CD1c-positive myeloid dendritic cell (primary cell): ENCODE results near the gene YIPF2.
"Not testable (repeated sequence)": the region's sequence is repeated elsewhere in the genome, so short reads cannot be mapped to it uniquely, and the experiment has no call there.

Experiments used
- DNase-seq: peaks from one replicate; pipeline ENCODE4 v3.0.0-alpha.2; 2016; ENCODE audit errors: extremely low spot score

YIPF2 gene

GRCh38 chr19:10928563-10929401, at the start of gene YIPF2, which contains the start of gene TIMM29:
Gene YIPF2 (minus strand): TSS chr19:10928639. CDS start chr19:10928410, 229 bp downstream.
Gene TIMM29 (plus strand): TSS chr19:10928811. CDS start chr19:10928823, 12 bp downstream.
- DNase-seq: peak; percentile 97

GRCh38 chr19:10977742-10978092, 49.3 kb upstream of the YIPF2 start:
- no peak for DNase-seq

GRCh38 chr19:10976131-10976892, 47.9 kb upstream of the YIPF2 start:
- DNase-seq: no peak

- no peak for DNase-seq
Observed at GRCh38 chr19:10975374-10976130, 47.1 kb upstream of the YIPF2 start.

GRCh38 chr19:10971107-10971726, 42.8 kb upstream of the YIPF2 start:
- DNase-seq: no peak

- DNase-seq: no peak
Observed at GRCh38 chr19:10968527-10969135, 40.2 kb upstream of the YIPF2 start.

GRCh38 chr19:10966809-10967208, 38.4 kb upstream of the YIPF2 start:
- no peak for DNase-seq

- no peak for DNase-seq
Observed at GRCh38 chr19:10965398-10965797, 37.0 kb upstream of the YIPF2 start.

GRCh38 chr19:10964903-10965302, 36.5 kb upstream of the YIPF2 start:
- DNase-seq: no peak

- DNase-seq: no peak
Observed at GRCh38 chr19:10963865-10964264, 35.4 kb upstream of the YIPF2 start.

GRCh38 chr19:10962863-10963262, 34.4 kb upstream of the YIPF2 start:
- no peak for DNase-seq

- no peak for DNase-seq
Observed at GRCh38 chr19:10961073-10961860, 32.8 kb upstream of the YIPF2 start.

GRCh38 chr19:10960314-10961072, 32.1 kb upstream of the YIPF2 start, which contains the start of gene SMARCA4:
Gene SMARCA4 (plus strand): TSS chr19:10961030. CDS start chr19:10984152, 23,122 bp downstream.
- DNase-seq: peak; percentile 100

- DNase-seq: not testable (repeated sequence)
Observed at GRCh38 chr19:10959277-10959968, 31.0 kb upstream of the YIPF2 start.

GRCh38 chr19:10952809-10953208, 24.4 kb upstream of the YIPF2 start:
- DNase-seq: no peak

GRCh38 chr19:10946958-10947657, 18.7 kb upstream of the YIPF2 start:
- no peak for DNase-seq

GRCh38 chr19:10945264-10945663, 16.8 kb upstream of the YIPF2 start:
- no peak for DNase-seq

- not testable (repeated sequence) for DNase-seq
Observed at GRCh38 chr19:10943412-10943811, 15.0 kb upstream of the YIPF2 start.
